RWPE2 (cell line): ENCODE data around the gene SEMA4B.

ENCODE experiments used
- ATAC-seq: fragments of 200-7000 bp; cut with Tn5 transposase; 3 replicates; pipeline ENCODE4 v1.9.1; 2021; ENCODE audit warnings: low read depth
- DNase-seq: peaks from one replicate; pipeline ENCODE4 v3.0.0-alpha.2; 2020; ENCODE audit warnings: low spot score
- H3K27ac ChIP-seq: fragments of 450-650 bp; 2 replicates; pipeline ENCODE4 v1.5.1; 2017; ENCODE audit warnings: mild to moderate bottlenecking; ENCODE audit not compliant: poor library complexity, severe bottlenecking
- H3K27me3 ChIP-seq: fragments of 250-450 bp; sonication (Bioruptor Pico); 2 replicates; pipeline ENCODE4 v1.5.1; 2021; ENCODE audit warnings: mild to moderate bottlenecking, moderate library complexity; ENCODE audit not compliant: insufficient read depth, poor library complexity, severe bottlenecking
- H3K36me3 ChIP-seq: fragments of 250-450 bp; sonication (Bioruptor Pico); 2 replicates; pipeline ENCODE4 v1.5.1; 2020; ENCODE audit warnings: low read depth, mild to moderate bottlenecking, moderate library complexity
- H3K4me1 ChIP-seq: fragments of 250-450 bp; sonication (Bioruptor Pico); 2 replicates; pipeline ENCODE4 v1.5.1; 2021; ENCODE audit warnings: mild to moderate bottlenecking, moderate library complexity; ENCODE audit not compliant: insufficient read depth, poor library complexity, severe bottlenecking
- H3K4me3 ChIP-seq: fragments of 250-450 bp; sonication (Bioruptor Pico); 2 replicates; pipeline ENCODE4 v1.5.1; 2021; ENCODE audit warnings: mild to moderate bottlenecking, moderate library complexity; ENCODE audit not compliant: severe bottlenecking
- H3K9me3 ChIP-seq: fragments of 250-450 bp; sonication (Bioruptor Pico); 2 replicates; pipeline ENCODE4 v1.5.1; 2021; ENCODE audit warnings: mild to moderate bottlenecking, moderate library complexity; ENCODE audit not compliant: severe bottlenecking
- CTCF ChIP-seq: fragments of 450-650 bp; IDR thresholded peaks from one replicate; pipeline ENCODE4 v1.5.1; 2017; ENCODE audit warnings: mild to moderate bottlenecking, moderate library complexity; ENCODE audit not compliant: poor library complexity, severe bottlenecking

The SEMA4B gene, protein sequence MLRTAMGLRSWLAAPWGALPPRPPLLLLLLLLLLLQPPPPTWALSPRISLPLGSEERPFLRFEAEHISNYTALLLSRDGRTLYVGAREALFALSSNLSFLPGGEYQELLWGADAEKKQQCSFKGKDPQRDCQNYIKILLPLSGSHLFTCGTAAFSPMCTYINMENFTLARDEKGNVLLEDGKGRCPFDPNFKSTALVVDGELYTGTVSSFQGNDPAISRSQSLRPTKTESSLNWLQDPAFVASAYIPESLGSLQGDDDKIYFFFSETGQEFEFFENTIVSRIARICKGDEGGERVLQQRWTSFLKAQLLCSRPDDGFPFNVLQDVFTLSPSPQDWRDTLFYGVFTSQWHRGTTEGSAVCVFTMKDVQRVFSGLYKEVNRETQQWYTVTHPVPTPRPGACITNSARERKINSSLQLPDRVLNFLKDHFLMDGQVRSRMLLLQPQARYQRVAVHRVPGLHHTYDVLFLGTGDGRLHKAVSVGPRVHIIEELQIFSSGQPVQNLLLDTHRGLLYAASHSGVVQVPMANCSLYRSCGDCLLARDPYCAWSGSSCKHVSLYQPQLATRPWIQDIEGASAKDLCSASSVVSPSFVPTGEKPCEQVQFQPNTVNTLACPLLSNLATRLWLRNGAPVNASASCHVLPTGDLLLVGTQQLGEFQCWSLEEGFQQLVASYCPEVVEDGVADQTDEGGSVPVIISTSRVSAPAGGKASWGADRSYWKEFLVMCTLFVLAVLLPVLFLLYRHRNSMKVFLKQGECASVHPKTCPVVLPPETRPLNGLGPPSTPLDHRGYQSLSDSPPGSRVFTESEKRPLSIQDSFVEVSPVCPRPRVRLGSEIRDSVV

DNA sequence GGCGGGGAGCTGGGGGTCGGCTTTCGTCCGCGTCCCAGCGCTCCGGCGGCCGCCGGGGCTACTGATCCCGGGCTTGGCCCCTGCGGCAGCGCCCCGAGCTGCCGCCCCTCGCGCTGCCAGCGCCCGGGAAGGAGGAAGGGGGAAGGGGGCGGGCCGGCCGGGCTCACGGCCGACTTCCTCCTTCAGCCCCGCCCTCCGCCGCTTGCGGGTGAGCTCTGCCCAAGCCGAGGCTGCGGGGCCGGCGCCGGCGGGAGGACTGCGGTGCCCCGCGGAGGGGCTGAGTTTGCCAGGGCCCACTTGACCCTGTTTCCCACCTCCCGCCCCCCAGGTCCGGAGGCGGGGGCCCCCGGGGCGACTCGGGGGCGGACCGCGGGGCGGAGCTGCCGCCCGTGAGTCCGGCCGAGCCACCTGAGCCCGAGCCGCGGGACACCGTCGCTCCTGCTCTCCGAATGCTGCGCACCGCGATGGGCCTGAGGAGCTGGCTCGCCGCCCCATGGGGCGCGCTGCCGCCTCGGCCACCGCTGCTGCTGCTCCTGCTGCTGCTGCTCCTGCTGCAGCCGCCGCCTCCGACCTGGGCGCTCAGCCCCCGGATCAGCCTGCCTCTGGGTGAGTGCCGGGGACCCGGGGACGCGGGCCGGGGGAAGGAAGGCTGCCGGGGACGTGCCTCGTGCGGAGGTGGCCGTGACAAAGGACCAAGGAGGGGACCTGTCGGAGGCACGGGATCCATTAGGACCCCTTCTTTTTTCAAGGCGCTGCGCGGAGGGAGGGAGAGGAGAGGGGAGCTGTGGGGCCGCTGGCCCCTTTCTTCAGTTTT is at the start of gene SEMA4B:
SEMA4B (plus strand) TSS at position 201 of the 814 bp plus-strand sequence; CDS start at position 450, 249 bp downstream.
- DNase-seq (peak; percentile 76), ATAC-seq (peak; percentile 78)
- no peaks in the 10 kb centered on the region for H3K27me3 ChIP-seq
- peaks cover 48% of the 10 kb centered on the region for H3K4me1 ChIP-seq
- peaks cover 66% of the 10 kb centered on the region for H3K36me3 ChIP-seq
- no peak for TF ChIP-seq CTCF
- peak within 1 kb of the TSS; percentile 73 for H3K4me3 ChIP-seq
- H3K9me3 ChIP-seq = no peaks in the 10 kb centered on the region
- H3K27ac ChIP-seq = peak within 1 kb of the TSS; percentile 98

DNA sequence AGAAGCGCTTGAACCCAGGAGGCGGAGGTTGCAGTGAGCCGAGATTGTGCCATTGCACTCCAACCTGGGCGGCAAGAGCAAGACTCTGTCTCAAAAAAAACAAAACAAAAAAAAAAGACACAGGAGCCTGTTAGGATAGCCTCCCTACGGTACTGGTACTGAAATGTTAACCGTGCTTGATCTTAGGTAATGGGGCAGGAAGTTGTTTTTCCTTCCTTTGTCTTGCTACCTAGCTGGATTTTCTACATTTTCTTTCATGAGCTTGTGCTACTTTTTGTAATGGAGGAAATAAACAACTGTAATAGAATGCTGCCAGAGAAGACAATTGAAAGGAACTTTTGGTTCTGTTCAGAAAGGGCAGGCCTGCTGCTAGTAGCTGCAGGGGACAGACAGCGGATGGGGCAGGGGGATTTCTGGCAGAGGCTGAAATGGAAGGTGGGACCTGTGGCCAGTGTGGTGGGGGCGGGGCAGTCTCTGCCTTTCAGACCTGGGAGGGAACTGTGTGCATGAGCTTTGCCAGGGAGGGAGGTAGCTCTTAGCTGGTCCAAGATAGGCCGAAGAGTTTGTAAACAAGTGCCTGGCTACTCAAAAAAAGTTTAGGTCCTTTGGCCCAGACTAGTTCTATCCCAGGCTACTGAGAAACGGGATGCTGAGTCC is 49.0 kb upstream of the SEMA4B start:
- Histone ChIP-seq H3K4me3 (no peak overlapping the region), H3K36me3 (no peaks in the 10 kb centered on the region), H3K27ac (no peak overlapping the region), H3K4me1 (peaks cover 4% of the 10 kb centered on the region), H3K27me3 (no peaks in the 10 kb centered on the region), H3K9me3 (no peaks in the 10 kb centered on the region)
- DNase-seq (no peak), ATAC-seq (no peak)
- no peak for TF ChIP-seq CTCF

- no peak overlapping the region for H3K27ac ChIP-seq
- H3K4me3 ChIP-seq = no peak overlapping the region
- H3K9me3 ChIP-seq = no peaks in the 10 kb centered on the region
- DNase-seq = no peak
- no peaks in the 10 kb centered on the region for H3K36me3 ChIP-seq
- ATAC-seq = no peak
- TF ChIP-seq CTCF = no peak
- peaks cover 11% of the 10 kb centered on the region for H3K4me1 ChIP-seq
- no peaks in the 10 kb centered on the region for H3K27me3 ChIP-seq
Measured at GRCh38 chr15:90153658-90154057, 47.5 kb upstream of the SEMA4B start.

GRCh38 chr15:90154246-90154645 is 46.9 kb upstream of the SEMA4B start:
- DNase-seq (no peak), ATAC-seq (no peak)
- Histone ChIP-seq H3K9me3 (no peaks in the 10 kb centered on the region), H3K4me3 (no peak overlapping the region), H3K4me1 (peaks cover 17% of the 10 kb centered on the region), H3K27ac (no peak overlapping the region), H3K27me3 (no peaks in the 10 kb centered on the region), H3K36me3 (no peaks in the 10 kb centered on the region)
- TF ChIP-seq CTCF = no peak
